ENCODE measurements around the gene ZCCHC24. TPM values are rescaled to one million over a fixed set of nuclear protein-coding genes. Genes with fewer than 3 reads are reported as not detected.

The ZCCHC24 gene
- total and polyA plus RNA-seq, 2 donors (not counting 3 experiments of a cell fraction or from before 2014, with no cell fraction given): 5.2 to 8.4 TPM

GRCh38 chr10:79379512-79380124 lies 65.8 kb downstream of the ZCCHC24 start:
- H3K4me2 ChIP-seq (ENCODE audit: insufficient read depth, low read length): no peak overlapping the region
- no peak overlapping the region for H2AFZ ChIP-seq (ENCODE audit: low read depth, low read length)
- peaks cover 0 to 2% of the 10 kb centered on the region in 2 experiments for H3K27me3 ChIP-seq (ENCODE audit: control insufficient read depth in 2 of 2, insufficient read depth in 2 of 2, low read length in 2 of 2)
- TF ChIP-seq GATA2 (IDR thresholded peaks at IDR 0.05; ENCODE audit: insufficient read depth, insufficient read length, low read depth, low read length): no peak
- TF ChIP-seq POLR2A (IDR thresholded peaks at IDR 0.05; ENCODE audit: low read depth, low read length): no peak
- TF ChIP-seq CTCF (IDR thresholded peaks at IDR 0.05; ENCODE audit: extremely low read depth in 1 of 2, insufficient read depth in 1 of 2, low read depth in 1 of 2, low read length in 2 of 2): no peak
- TF ChIP-seq MAX (IDR thresholded peaks at IDR 0.05; ENCODE audit: insufficient read depth, insufficient read length): no peak
- TF ChIP-seq FOS (IDR thresholded peaks at IDR 0.05; ENCODE audit: borderline replicate concordance, insufficient read depth, low read length): no peak
- TF ChIP-seq JUN (IDR thresholded peaks at IDR 0.05; ENCODE audit: borderline replicate concordance, insufficient read depth, insufficient read length, low read depth): no peak
- no peak overlapping the region for H3K27ac ChIP-seq (ENCODE audit: insufficient read depth, low read depth, low read length)
- no peak for DNase-seq (ENCODE audit: low read depth, low spot score)
- no peaks in the 10 kb centered on the region for H3K36me3 ChIP-seq (ENCODE audit: control insufficient read depth in 2 of 2, extremely low read depth in 1 of 2, insufficient read depth in 2 of 2, low read length in 2 of 2)
- H4K20me1 ChIP-seq (replicated peaks; ENCODE audit: control insufficient read depth, extremely low read depth, insufficient read depth, low read length): no peaks in the 10 kb centered on the region
- no peaks in the 10 kb centered on the region for H3K9me1 ChIP-seq (replicated peaks; ENCODE audit: control insufficient read depth, extremely low read depth, insufficient read depth, low read length)
- CTCF ChIA-PET: interaction anchor here (1.3 kb wide), 1 partner anchor 88 kb away, joined by 4 read pairs; no protein-coding TSS in a partner anchor
- no peaks in the 10 kb centered on the region for H3K9me3 ChIP-seq (replicated peaks; ENCODE audit: control insufficient read depth, insufficient read depth, low read length)
- intact Hi-C loops (cut with micrococcal nuclease): no loop called here
- no peak overlapping the region for H3K9ac ChIP-seq (replicated peaks; ENCODE audit: extremely low read depth, insufficient read depth, low read length)
- H3K4me1 ChIP-seq (ENCODE audit: control insufficient read depth, extremely low read depth, insufficient read depth, low read length): no peaks in the 10 kb centered on the region
- BruUV-seq (replicated peaks): no TSS peak
- no peak overlapping the region for H3K4me3 ChIP-seq (replicated peaks in 1 of 3; ENCODE audit: insufficient read depth in 1 of 3, low read depth in 1 of 3, low read length in 3 of 3)
- POLR2A ChIA-PET: no interaction called here
- dilution Hi-C loops (cut with MboI; ENCODE audit: extremely low pct_ligation_motif_present, low sequenced_read_pairs): no loop called here
- no peak for FAIRE-seq
- no peaks in the 10 kb centered on the region for H3K79me2 ChIP-seq (ENCODE audit: control insufficient read depth, insufficient read depth, low read length)

Data from endothelial cell of umbilical vein (primary cell).